Measurements from ENCODE around the gene PDGFRB.

The PDGFRB gene
- total RNA-seq = 0 reads per million in 2 donors

GRCh38 chr5:150155258-150156026, at the start of gene PDGFRB:
PDGFRB (minus strand) TSS chr5:150155845; CDS start chr5:150137047, 18,798 bp downstream.
- DNase-seq = no peak

GRCh38 chr5:150204590-150204960, 48.9 kb upstream of the PDGFRB start:
- no peak for DNase-seq

GRCh38 chr5:150203832-150204589, 48.4 kb upstream of the PDGFRB start:
- no peak for DNase-seq

GRCh38 chr5:150202501-150202900, 46.9 kb upstream of the PDGFRB start:
- no peak for DNase-seq

GRCh38 chr5:150197476-150197875, 41.8 kb upstream of the PDGFRB start:
- DNase-seq = no peak

GRCh38 chr5:150196986-150197385, 41.3 kb upstream of the PDGFRB start:
- DNase-seq = no peak

- DNase-seq = no peak
These were observed 40.9 kb upstream of the PDGFRB start for GRCh38 chr5:150196514-150196913.

GRCh38 chr5:150195736-150196485, 40.3 kb upstream of the PDGFRB start:
- DNase-seq = no peak

GRCh38 chr5:150192462-150192861, 36.8 kb upstream of the PDGFRB start:
- DNase-seq = no peak

GRCh38 chr5:150190987-150191386, 35.3 kb upstream of the PDGFRB start:
- DNase-seq = no peak

- DNase-seq = no peak
These were observed 34.9 kb upstream of the PDGFRB start for GRCh38 chr5:150190503-150190979.

GRCh38 chr5:150189728-150190502, 34.3 kb upstream of the PDGFRB start, which contains the start of gene SLC6A7:
SLC6A7 (plus strand) TSS chr5:150190062; CDS start chr5:150190328, 266 bp downstream.
- no peak for DNase-seq

- no peak for DNase-seq
These were observed 33.7 kb upstream of the PDGFRB start for GRCh38 chr5:150189326-150189725.

GRCh38 chr5:150188146-150188842, 32.6 kb upstream of the PDGFRB start:
- DNase-seq = no peak

- no peak for DNase-seq
These were observed 31.3 kb upstream of the PDGFRB start for GRCh38 chr5:150186897-150187296.

- DNase-seq = no peak
These were observed 30.5 kb upstream of the PDGFRB start for GRCh38 chr5:150186137-150186536.

GRCh38 chr5:150184990-150185912, 29.6 kb upstream of the PDGFRB start:
- DNase-seq = no peak

GRCh38 chr5:150184006-150184405, 28.4 kb upstream of the PDGFRB start:
- DNase-seq = no peak

GRCh38 chr5:150183436-150183835, 27.8 kb upstream of the PDGFRB start:
- no peak for DNase-seq

GRCh38 chr5:150182774-150183173, 27.1 kb upstream of the PDGFRB start:
- no peak for DNase-seq

All from T-helper 9 cell (primary cell).